Measurements from ENCODE around the gene SMIM32. TPM values are rescaled to one million over a fixed set of nuclear protein-coding genes. Genes with fewer than 3 reads are reported as not detected.

Gene SMIM32
- total RNA-seq, 1 experiment from 2014 or later, result 0.37 TPM

DNA sequence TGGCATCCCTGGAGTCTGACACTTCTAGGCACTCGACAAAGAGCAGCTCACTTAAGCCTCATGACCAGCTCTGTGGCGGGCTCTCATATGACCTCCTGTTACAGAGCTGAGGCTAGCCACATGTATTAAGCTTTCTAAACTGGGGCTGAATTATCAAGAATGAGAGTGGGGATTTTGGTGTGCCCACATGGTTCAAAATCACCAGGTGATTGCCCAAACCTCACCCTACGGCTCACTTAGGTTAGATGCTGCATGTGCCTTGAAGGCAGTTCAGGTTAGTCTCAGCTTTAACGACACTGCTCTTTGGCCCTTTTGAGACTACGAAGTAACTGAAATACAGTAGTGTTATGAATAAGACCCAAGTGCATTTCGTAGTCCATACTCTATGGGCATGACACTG lies 39.4 kb upstream of the SMIM32 start:
- ChIA-PET CTCF (interaction anchor here (1.6 kb wide), 1 partner anchor 20 kb away, joined by 4 read pairs; no protein-coding TSS in a partner anchor), POLR2A (no interaction called here)
- TF ChIP-seq, protein P1, sequence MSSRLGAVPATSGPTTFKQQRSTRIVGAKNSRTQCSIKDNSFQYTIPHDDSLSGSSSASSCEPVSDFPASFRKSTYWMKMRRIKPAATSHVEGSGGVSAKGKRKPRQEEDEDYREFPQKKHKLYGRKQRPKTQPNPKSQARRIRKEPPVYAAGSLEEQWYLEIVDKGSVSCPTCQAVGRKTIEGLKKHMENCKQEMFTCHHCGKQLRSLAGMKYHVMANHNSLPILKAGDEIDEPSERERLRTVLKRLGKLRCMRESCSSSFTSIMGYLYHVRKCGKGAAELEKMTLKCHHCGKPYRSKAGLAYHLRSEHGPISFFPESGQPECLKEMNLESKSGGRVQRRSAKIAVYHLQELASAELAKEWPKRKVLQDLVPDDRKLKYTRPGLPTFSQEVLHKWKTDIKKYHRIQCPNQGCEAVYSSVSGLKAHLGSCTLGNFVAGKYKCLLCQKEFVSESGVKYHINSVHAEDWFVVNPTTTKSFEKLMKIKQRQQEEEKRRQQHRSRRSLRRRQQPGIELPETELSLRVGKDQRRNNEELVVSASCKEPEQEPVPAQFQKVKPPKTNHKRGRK (CRISPR knock-in tag; IDR thresholded peaks at IDR 0.05; ENCODE audit: borderline replicate concordance), result no peak
- no peak for TF ChIP-seq TEAD1 (CRISPR knock-in tag; IDR thresholded peaks at IDR 0.05)
- TF ChIP-seq NFATC4 (CRISPR knock-in tag; IDR thresholded peaks at IDR 0.05), result no peak
- TF ChIP-seq SP1 (CRISPR knock-in tag; conservative IDR thresholded peaks at IDR 0.05), result no peak
- TF ChIP-seq, protein P2, sequence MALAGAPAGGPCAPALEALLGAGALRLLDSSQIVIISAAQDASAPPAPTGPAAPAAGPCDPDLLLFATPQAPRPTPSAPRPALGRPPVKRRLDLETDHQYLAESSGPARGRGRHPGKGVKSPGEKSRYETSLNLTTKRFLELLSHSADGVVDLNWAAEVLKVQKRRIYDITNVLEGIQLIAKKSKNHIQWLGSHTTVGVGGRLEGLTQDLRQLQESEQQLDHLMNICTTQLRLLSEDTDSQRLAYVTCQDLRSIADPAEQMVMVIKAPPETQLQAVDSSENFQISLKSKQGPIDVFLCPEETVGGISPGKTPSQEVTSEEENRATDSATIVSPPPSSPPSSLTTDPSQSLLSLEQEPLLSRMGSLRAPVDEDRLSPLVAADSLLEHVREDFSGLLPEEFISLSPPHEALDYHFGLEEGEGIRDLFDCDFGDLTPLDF (CRISPR knock-in tag; IDR thresholded peaks at IDR 0.05), result no peak
- no peak for TF ChIP-seq SMAD3 (CRISPR knock-in tag; IDR thresholded peaks at IDR 0.05; ENCODE audit: borderline replicate concordance)
- TF ChIP-seq, protein P3, sequence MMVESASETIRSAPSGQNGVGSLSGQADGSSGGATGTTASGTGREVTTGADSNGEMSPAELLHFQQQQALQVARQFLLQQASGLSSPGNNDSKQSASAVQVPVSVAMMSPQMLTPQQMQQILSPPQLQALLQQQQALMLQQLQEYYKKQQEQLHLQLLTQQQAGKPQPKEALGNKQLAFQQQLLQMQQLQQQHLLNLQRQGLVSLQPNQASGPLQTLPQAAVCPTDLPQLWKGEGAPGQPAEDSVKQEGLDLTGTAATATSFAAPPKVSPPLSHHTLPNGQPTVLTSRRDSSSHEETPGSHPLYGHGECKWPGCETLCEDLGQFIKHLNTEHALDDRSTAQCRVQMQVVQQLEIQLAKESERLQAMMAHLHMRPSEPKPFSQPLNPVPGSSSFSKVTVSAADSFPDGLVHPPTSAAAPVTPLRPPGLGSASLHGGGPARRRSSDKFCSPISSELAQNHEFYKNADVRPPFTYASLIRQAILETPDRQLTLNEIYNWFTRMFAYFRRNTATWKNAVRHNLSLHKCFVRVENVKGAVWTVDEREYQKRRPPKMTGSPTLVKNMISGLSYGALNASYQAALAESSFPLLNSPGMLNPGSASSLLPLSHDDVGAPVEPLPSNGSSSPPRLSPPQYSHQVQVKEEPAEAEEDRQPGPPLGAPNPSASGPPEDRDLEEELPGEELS (CRISPR knock-in tag; IDR thresholded peaks at IDR 0.05), result no peak
- no peak for TF ChIP-seq OVOL2 (CRISPR knock-in tag; IDR thresholded peaks at IDR 0.05; ENCODE audit: borderline replicate concordance)
- TF ChIP-seq, protein P4, sequence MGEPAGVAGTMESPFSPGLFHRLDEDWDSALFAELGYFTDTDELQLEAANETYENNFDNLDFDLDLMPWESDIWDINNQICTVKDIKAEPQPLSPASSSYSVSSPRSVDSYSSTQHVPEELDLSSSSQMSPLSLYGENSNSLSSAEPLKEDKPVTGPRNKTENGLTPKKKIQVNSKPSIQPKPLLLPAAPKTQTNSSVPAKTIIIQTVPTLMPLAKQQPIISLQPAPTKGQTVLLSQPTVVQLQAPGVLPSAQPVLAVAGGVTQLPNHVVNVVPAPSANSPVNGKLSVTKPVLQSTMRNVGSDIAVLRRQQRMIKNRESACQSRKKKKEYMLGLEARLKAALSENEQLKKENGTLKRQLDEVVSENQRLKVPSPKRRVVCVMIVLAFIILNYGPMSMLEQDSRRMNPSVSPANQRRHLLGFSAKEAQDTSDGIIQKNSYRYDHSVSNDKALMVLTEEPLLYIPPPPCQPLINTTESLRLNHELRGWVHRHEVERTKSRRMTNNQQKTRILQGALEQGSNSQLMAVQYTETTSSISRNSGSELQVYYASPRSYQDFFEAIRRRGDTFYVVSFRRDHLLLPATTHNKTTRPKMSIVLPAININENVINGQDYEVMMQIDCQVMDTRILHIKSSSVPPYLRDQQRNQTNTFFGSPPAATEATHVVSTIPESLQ (CRISPR knock-in tag; IDR thresholded peaks at IDR 0.05), result no peak
- TF ChIP-seq, protein P5, sequence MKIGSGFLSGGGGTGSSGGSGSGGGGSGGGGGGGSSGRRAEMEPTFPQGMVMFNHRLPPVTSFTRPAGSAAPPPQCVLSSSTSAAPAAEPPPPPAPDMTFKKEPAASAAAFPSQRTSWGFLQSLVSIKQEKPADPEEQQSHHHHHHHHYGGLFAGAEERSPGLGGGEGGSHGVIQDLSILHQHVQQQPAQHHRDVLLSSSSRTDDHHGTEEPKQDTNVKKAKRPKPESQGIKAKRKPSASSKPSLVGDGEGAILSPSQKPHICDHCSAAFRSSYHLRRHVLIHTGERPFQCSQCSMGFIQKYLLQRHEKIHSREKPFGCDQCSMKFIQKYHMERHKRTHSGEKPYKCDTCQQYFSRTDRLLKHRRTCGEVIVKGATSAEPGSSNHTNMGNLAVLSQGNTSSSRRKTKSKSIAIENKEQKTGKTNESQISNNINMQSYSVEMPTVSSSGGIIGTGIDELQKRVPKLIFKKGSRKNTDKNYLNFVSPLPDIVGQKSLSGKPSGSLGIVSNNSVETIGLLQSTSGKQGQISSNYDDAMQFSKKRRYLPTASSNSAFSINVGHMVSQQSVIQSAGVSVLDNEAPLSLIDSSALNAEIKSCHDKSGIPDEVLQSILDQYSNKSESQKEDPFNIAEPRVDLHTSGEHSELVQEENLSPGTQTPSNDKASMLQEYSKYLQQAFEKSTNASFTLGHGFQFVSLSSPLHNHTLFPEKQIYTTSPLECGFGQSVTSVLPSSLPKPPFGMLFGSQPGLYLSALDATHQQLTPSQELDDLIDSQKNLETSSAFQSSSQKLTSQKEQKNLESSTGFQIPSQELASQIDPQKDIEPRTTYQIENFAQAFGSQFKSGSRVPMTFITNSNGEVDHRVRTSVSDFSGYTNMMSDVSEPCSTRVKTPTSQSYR (CRISPR knock-in tag; IDR thresholded peaks at IDR 0.05), result no peak
- Mint-ChIP-seq H3K4me1 (peaks cover 40% of the 10 kb centered on the region), H3K27ac (no peak overlapping the region), H3K9me3 (no peaks in the 10 kb centered on the region), H3K27me3 (ENCODE audit: low read depth) (peaks cover 9% of the 10 kb centered on the region), H3K4me3 (no peak overlapping the region), H3K36me3 (no peaks in the 10 kb centered on the region)
- DNase-seq (ENCODE audit: low spot score) (no peak), ATAC-seq (no peak)

DNA sequence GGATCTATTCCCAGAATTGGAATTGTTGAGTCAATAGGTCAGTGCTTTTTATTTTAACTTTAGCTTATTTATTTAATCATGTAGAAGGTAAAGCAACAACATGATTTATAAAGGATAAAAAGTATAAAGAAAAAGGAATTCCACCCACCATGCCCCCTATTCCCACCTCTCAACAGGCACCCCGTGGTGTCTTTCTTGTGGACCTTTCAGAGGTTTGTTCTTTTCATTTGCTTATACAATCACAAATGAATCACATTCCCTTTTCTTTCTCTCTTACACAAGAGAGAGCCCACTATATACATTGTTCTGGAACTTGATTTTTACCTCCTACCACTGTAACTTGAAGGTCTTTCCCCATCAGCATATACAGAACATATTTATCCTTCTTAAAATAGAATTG lies 37.2 kb upstream of the SMIM32 start:
- Mint-ChIP-seq H3K27ac (no peak overlapping the region), H3K4me1 (peaks cover 42% of the 10 kb centered on the region), H3K9me3 (no peaks in the 10 kb centered on the region), H3K4me3 (no peak overlapping the region), H3K27me3 (ENCODE audit: low read depth) (peaks cover 11% of the 10 kb centered on the region), H3K36me3 (no peaks in the 10 kb centered on the region)
- TF ChIP-seq CREM (CRISPR knock-in tag; IDR thresholded peaks at IDR 0.05) (no peak), JUN (CRISPR knock-in tag; IDR thresholded peaks at IDR 0.05) (no peak), GABPB1 (CRISPR knock-in tag; IDR thresholded peaks at IDR 0.05) (no peak), ZBTB21 (CRISPR knock-in tag; IDR thresholded peaks at IDR 0.05; ENCODE audit: borderline replicate concordance) (no peak), GRHL2 (CRISPR knock-in tag; IDR thresholded peaks at IDR 0.05; ENCODE audit: insufficient replicate concordance, severe bottlenecking) (no peak), SP1 (CRISPR knock-in tag; conservative IDR thresholded peaks at IDR 0.05) (no peak), NR2C2 (CRISPR knock-in tag; IDR thresholded peaks at IDR 0.05) (no peak)
- TF ChIP-seq, protein P6, sequence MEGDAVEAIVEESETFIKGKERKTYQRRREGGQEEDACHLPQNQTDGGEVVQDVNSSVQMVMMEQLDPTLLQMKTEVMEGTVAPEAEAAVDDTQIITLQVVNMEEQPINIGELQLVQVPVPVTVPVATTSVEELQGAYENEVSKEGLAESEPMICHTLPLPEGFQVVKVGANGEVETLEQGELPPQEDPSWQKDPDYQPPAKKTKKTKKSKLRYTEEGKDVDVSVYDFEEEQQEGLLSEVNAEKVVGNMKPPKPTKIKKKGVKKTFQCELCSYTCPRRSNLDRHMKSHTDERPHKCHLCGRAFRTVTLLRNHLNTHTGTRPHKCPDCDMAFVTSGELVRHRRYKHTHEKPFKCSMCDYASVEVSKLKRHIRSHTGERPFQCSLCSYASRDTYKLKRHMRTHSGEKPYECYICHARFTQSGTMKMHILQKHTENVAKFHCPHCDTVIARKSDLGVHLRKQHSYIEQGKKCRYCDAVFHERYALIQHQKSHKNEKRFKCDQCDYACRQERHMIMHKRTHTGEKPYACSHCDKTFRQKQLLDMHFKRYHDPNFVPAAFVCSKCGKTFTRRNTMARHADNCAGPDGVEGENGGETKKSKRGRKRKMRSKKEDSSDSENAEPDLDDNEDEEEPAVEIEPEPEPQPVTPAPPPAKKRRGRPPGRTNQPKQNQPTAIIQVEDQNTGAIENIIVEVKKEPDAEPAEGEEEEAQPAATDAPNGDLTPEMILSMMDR (IDR thresholded peaks at IDR 0.05), result no peak
- TF ChIP-seq, protein P7, sequence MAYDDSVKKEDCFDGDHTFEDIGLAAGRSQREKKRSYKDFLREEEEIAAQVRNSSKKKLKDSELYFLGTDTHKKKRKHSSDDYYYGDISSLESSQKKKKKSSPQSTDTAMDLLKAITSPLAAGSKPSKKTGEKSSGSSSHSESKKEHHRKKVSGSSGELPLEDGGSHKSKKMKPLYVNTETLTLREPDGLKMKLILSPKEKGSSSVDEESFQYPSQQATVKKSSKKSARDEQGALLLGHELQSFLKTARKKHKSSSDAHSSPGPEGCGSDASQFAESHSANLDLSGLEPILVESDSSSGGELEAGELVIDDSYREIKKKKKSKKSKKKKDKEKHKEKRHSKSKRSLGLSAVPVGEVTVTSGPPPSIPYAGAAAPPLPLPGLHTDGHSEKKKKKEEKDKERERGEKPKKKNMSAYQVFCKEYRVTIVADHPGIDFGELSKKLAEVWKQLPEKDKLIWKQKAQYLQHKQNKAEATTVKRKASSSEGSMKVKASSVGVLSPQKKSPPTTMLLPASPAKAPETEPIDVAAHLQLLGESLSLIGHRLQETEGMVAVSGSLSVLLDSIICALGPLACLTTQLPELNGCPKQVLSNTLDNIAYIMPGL (CRISPR knock-in tag; IDR thresholded peaks at IDR 0.05), result no peak
- TF ChIP-seq, protein P8, sequence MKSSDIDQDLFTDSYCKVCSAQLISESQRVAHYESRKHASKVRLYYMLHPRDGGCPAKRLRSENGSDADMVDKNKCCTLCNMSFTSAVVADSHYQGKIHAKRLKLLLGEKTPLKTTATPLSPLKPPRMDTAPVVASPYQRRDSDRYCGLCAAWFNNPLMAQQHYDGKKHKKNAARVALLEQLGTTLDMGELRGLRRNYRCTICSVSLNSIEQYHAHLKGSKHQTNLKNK (CRISPR knock-in tag; IDR thresholded peaks at IDR 0.05), result no peak
- ATAC-seq (peak; percentile 23; the same call in 1 of the 2 replicates), DNase-seq (ENCODE audit: low spot score) (no peak)
- CTCF ChIA-PET, result no interaction called here
- POLR2A ChIA-PET, result no interaction called here
